CD4-positive, alpha-beta T cell treated with Interleukin-10 for 1 hour (primary cell): Measurements from ENCODE around the gene SERPINA5.
"Not testable (repeated sequence)": the region's sequence is repeated elsewhere in the genome, so short reads cannot be mapped to it uniquely, and the experiment has no call there.

Source experiments
- DNase-seq: peaks from one replicate; pipeline ENCODE4 v3.0.0-alpha.2; 2020

SERPINA5 gene

DNA sequence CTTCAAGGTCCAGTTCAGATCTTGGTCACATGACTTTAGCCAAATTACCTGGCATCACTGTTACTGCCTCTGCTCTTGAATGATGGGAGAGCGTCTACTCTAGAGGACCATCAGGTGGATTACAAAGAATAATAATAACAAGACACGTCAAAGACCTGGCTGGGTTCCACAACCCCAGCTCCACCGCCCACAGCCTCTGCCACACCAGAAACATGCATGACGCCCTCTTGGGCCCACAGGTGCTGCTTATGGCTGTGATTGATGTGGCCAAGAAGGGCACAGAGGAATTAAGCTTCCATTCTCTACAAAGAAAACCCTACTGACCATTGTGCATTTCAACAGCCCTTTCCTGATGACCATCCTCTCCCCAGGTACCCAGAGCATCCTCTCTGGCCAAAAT, 49.2 kb downstream of the SERPINA5 start:
- no peak for DNase-seq

DNA sequence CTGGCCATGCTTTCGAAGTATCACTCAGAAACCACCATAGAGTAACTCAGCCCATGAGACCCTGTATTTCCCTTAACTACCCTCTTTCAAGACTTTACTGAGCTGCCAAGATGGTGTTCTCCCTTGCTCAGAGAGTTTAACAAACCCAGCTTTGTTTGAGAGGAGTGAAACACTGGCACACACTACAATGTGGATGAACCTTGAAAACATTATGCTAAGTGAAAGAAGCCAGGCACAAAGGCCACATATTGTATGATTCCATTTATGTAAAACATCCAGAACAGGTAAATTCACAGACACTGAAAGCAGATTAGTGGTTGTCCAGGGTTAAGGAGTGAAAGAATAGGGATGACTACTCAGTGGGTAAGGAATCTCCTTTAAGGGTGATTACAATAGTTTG, 49.8 kb downstream of the SERPINA5 start:
- DNase-seq, result no peak

DNA sequence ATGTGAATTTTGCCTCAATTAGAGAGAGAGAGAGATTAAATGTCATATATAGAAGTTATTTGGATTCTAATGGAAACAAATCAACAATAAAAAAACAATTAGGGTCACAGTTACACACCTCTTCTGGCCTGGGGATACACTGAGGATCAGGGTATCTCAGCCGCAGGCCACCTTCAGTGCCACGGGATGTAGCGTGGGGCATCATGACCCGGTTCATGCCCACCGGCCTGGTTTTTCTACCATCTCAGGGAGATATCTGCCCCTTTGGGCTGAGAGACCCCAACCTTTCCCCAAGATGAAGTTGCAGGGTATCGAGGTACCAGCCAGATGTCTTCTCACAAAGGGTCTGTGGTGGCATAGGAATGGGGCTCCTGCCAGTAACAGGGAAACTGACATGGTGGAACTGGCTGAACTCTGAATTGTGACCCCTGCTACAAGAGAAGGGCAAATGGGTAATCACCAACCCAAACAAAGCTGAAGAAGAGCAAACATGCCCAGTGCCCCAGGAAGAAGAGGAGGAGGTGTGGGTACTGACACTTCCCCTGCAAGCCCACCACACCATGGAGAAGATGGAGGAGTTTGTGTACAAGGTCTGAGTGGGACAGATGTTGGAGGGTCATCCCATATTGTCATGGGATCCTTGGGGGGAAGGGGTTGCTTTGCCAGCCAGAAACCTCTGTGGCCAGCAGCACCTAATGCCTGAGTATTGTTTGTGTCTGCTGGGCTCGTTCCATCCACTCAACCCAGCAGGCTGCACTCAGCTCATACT, 50.5 kb downstream of the SERPINA5 start:
- no peak for DNase-seq

DNA sequence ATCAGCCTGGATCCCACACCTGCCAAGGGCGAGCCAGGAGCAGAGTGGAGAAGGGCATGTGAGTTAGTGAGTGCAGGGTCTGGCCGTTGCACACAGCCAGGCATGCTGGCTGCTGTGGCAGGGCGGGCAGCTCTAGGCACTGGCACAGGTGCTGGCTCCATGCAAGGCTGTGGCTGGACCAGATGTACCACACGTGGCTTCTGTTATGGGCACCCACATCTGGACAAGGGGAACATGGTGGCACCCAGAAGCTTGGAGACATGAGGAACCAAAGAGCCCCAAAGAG, 51.0 kb downstream of the SERPINA5 start:
- no peak for DNase-seq

DNA sequence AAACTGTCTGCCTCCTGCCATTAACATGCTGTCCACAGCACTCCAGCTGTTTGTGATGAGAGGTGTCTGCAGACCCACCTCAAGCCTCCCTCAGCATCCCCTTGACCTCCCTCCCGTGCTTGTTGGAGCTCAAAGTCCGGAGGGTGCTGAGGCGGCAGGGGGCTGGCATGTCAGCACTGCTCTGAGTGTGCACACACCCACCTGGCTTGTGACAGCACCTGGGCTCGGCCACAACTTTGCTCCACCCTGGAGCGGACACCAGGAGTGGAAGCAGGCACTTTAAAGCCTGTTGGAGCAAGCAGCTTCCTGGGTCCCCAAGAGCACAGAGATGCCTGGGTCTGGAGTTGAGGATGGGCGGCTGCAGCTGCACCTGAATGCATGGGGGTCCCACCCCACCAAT, 51.9 kb downstream of the SERPINA5 start:
- no peak for DNase-seq

DNA sequence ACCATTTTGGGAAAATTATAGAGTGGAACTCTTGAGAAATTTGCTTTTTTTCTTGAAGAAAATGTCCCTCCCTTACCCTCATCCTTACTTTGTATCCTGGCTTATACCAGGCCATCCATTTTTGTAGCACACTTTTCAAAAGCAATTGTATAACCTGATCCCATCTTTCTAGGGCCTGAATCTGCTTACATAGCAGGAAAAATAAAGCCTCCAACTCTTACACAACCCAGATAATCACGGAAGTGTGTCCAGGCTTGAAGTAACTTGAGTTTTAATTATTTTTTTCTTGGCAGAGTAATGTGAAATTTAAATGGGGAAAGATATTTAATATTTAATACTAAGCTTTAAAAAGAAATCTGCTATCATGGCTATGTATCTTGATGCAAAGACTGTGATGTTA, 53.9 kb downstream of the SERPINA5 start:
- DNase-seq, result no peak

DNA sequence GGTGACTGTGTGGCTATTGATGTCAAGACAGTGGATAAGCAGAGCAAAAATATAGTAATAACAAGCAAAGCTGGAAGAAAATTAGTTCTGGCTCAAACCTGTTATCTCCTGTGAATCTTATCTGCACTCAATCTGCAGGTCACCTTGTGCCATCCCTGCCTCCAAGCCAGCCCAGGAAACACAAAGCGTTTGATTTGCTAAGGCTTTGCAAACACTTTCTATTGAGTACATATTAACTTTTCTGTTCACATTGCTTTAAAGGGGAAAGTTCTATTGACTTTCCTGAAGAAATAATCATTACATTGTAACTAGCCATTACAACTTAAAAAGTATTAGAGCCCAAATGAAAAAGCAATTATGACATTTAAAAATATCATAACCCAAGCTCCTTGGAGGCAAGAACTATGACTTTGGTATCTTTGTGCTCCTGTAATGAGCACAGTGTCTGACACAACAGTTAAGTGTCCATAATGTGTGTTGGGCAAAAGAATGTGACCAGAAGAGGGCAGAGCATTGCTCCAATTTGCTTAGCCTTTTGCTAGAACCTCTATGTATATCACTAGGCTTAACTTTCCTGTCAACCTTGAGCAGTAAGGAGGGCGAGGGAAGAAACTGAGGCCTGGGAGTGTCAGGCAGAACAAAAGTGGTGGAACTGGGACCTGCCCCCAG, 55.7 kb downstream of the SERPINA5 start:
- no peak for DNase-seq

DNA sequence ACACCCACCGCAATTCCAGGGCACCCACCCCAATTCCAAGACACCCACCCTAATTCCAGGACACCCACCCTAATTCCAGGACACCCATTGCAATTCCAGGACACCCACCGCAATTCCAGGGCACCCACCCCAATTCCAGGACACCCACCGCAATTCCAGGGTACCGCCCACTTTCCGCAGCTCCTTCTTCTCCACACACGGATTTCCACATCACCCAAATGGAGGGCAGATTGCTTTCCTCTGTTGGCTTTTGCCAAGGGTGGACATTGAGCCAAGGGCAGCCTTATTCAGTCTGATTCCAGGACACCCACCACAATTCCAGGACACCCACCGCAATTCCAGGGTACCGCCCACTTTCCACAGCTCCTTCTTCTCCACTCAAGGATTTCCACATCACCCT, 56.6 kb downstream of the SERPINA5 start:
- not testable (repeated sequence) for DNase-seq

DNA sequence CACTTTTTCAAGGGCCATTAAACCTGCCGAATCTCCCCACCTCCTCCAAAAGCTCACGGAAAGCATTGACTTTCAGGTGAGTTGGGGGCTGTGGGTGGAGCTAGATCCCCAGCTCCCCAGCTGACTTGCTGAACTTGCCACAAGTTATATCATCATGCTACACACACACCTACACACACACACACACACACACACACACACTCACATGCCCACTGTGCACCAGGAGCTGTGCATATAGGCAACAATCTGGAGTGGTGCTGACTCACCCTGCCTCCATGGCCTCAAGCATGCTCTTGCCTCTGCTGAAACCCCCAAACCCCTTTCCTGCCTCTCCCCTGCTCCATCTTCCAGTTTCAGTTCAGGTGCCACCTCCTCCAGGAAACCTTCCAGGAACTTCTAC, 57.1 kb downstream of the SERPINA5 start:
- DNase-seq, result no peak

DNA sequence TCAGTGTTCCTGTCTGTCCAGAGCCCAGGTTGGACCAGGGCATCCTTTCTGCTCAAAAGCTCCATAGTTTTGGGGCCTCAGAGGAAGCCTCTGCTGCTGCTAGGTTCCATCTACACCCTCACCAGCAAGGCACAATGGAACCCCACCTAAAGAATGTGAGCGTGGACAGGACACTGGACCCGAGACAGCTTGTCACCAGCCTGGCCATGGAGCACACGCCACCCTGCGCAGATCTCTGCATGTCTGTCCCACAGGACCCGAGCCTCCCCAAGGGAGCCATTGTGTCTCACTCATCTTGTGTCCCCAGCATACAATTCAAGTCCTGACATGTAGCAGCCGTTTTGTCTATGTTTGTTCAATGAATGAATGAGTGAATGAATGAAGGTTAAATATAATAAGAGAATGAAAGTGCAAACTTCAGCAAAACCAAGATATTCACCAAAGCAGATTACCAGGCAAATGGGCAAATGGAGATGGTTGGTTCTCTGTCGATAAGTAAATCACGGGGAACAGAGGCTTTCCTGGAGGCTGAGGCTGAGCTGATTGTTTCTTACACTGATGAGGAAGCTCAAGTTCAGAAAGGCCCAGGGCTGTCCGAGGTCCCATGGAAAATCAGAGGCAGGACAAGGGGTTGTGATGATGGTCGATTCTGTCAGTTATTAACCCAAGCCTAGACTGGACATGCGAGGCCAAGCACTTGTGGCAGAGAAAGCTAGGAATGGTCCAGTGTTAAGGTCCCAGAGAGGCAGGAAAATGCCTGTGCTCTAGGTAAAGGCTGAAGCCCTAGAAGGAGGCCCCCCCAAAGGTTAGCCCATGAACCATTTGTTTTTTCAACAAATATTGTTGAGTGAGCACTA, 58.0 kb downstream of the SERPINA5 start:
- no peak for DNase-seq

DNA sequence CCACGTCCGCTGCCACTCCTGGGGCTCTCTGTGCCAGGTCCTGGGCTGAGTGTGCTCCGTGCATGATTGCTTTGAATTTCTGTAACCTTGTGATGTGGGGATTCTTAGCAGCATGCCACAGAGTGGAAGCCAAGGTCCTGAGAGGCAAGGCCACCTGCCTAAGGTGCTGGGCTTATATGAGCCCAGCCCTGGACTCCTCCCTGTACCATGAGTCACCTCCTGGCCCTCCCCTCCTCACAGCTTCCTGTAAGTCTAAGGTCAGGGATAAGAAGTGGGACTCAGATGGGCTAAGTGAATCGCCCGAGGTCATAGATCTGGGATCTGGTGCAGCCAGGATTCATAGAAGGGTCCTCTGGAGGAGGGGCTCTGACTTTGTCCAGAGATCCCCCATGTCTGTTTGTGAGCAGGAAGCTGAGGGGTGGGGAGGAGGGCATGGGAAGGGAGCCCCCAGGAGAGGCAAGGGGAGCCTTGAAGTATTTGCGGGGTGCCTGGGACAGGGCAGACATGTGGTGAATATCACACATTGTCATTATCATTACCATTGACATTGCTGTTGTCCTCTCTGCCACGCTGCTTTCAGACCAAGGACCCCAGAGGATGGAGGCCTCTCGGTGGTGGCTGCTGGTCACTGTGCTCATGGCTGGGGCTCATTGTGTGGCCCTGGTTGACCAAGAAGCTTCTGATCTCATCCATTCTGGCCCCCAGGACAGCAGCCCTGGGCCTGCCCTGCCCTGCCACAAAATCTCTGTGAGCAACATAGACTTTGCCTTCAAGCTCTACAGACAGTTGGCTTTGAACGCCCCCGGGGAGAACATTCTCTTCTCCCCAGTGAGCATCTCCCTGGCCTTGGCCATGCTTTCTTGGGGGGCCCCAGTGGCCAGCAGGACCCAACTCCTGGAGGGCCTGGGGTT, 59.8 kb downstream of the SERPINA5 start:
- no peak for DNase-seq

DNA sequence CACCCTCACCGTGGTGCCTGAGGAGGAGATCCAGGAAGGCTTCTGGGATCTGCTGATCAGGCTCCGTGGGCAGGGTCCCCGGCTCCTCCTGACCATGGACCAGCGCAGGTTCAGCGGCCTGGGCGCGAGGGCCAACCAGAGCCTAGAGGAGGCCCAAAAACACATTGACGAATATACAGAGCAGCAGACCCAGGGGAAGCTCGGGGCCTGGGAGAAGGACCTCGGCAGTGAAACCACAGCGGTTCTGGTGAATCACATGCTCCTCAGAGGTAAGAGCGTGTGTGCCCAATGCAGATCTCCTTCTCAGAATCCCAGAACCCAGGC, 60.4 kb downstream of the SERPINA5 start:
- DNase-seq, result no peak
